NCI-H128 (cell line): ENCODE results near the gene CABLES1.
A peak's percentile ranks its signal among the peaks of the same experiment; 100 is the strongest.
"Not testable (repeated sequence)": the region's sequence is repeated elsewhere in the genome, so short reads cannot be mapped to it uniquely, and the experiment has no call there.

Experiments
- DNase-seq: peaks from one replicate; lab custom pipeline; 2025; ENCODE audit not compliant: unreplicated experiment; lab: John Stamatoyannopoulos, UW

CABLES1 gene

DNA sequence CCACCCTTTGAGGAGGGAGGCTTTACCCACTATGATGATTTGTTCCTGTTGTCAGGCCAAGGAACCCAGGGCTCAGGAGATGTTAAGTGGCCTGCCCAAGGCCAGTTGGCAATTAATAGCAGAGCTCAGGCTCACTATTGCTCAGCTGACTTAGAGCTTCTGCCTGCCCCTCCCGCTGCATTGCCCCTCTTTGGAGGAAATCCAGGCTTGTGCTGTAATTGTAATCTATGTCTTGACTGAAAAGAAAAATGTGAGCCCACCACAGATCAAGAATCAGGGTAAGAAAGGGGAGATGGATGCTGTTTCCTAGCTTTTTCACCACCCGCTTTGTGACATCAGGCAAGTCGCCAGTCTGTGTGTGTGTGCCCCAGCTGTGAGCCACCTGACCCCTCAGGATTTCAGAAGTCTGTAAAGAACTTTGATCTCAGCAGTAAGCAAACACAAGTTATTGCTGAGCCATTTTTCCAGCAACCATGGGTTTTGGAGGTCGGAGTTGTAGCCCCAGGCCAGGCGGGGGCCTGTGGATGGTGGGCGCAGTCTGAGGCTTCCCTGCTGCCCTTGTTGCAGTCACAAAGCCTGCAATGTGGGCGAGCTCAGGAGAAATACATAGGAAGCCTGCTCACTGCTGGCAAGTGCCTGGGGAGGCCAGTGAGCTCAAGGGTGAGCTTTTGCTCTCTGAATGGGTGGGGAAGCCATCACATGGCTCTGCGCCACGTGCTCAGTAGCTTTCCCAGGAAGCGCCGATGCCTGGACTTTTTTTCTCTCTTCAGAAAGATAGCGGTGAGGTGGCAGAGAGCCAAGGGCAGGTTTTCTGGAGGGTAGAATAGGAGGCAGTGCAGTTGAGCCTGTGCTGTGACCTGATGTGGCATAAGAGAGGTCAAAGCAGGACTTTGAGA is 6.1 kb downstream of the CABLES1 start:
- DNase-seq, result peak; percentile 15

DNA sequence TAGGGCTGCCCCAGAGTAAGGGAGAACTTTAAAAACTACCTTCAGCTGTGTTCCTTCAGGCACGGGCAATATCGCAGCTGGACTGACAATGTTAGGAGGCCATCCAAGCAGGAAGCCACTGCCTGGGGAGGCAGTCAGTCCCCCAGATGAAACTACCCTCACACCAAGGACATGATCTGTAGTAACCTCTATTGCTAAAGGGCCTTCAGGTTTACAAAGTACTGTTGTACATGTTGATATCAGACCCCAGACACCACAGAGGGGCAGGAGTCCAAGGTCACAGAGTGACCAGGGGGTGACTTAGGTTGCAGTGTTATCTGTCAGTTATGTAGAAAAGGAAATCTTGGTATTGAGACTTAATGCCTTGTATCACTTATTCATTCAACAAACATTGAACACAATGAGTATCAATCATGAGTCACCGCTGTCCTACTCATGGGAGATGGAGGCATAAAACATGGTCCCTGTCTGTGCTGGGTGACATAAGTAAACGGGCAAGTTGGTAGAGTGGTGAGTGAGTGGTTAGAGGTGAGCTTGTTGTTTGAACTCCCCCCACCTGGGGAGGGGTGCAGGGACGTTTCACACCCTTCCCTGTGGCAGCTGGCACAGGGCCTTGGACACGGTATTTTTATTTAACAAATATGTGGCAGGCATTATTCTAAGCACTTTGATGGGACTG is 7.1 kb downstream of the CABLES1 start:
- DNase-seq, result no peak

DNA sequence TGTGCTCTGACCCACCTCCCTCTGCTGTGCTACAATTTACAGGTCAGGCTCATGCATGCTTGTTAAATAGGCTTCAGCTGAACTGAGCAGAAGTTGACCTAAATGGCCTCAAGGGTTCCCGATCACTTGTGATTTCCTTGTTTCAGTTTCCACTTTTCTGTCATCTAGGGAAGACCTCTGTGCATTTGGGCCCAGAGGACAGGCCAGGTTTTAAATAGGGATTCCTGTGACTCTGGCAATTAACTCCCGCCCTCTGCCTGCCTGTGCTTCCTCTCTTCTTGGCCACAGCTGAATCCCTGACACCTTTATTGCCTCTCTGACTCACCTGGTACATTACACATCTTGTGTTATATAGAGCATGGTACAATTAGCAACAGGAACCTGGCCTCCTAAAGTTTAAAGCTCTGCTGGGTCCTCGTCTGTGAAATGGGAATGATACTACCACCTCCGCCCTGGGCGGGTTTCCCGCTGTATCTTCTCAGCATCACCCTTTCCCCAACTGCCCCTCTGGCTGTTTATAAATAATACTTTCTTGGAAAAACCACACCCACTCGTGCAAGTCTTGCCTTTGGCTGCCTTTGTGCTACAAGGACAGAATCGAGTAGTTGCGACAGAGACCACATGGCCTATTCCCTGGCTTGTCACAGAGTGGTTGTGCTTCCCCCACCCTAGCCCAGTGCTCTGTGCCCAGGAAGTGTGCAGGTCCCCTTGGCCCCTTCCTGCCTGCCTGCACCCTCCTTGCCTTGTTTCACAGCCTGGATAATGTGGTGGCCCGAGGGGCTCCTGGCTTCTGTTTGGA is 7.9 kb downstream of the CABLES1 start:
- DNase-seq, result no peak

DNA sequence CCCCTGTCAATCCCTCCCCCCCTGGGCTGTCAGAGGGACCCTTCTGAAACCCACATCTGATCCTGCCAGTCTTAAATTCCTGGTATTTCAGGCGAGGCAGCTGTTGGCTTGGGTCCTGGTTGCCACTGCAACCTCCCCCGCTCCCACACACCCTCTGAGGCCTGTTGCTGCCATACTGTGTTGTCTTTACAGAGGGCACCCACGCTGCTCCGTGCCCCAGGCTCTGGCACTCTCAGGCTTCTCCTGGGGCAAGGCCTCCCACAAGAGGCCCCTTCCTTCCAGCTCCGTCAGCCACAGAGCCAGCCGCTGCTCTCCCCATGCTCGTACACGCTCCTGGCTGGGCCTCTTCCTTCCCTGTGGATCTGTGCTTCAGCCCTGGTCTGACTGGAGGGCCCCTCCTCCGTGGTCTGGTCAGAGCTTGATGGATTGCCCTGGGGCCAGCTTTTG is 8.6 kb downstream of the CABLES1 start:
- no peak for DNase-seq

DNA sequence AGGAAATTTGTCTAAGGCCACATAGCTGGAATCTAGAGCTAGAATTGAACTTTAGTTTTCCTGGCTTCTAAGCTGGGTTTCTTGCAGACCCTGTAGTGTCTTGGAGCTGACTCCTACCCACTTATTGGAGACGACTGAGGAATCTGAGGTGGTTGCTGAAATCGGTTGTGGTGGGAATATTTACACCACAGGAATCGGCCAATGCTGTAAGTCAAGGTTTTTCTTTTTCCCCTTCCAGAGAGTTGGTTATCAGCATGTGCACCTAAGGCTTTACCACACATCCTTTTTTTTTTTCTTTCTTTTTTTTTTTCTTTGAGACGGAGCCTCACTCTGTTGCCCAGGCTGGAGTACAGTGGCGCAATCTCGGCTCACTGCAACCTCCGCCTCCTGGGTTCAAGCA is 9.4 kb downstream of the CABLES1 start:
- no peak for DNase-seq

DNA sequence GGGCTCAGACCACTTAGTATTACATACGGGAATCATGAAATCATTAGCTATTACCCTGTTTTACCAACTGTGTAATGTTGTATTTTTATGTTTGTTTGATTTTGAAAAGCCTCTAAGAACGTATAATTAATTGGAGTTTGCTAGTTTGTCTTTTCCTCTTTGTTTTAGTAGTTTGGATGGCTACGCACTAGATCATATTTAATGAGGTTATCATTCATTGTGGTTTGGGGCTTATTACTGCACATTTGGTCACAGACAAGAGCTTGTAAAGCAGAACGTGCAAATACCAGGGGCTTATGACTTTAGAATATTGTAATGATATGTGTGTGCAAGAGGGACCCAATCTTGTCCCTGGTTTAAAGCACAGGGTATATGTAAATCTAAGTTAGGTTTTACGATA is 10.3 kb downstream of the CABLES1 start:
- no peak for DNase-seq

DNA sequence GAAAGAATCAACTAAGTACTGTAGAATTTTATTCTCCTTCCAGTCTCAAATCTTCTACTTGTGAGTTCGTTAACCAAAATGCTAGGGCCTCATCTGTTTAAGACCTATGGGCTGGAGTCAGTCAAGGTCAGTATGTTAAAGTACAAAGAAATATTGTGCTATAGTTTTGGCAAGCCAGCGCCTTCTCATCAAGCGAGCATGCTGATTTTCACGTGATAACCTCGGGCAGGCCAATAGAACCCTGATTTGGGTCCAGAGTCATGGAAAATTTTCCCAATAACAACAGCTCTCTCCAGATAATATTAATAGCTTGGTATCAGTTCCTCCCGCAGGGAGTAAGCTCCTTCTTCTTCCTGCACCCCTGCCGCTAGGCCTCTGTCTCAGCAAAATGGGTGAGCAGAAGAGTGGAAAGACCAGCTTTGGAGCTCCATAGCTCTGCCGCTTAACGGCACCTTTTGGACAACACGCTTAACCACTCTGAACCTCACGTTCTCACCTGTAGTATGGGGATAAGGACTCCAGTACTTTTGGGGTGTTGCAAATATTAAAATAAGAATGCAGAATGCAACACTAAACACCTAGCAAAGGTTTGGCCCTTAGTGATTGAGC is 11.7 kb downstream of the CABLES1 start:
- no peak for DNase-seq

DNA sequence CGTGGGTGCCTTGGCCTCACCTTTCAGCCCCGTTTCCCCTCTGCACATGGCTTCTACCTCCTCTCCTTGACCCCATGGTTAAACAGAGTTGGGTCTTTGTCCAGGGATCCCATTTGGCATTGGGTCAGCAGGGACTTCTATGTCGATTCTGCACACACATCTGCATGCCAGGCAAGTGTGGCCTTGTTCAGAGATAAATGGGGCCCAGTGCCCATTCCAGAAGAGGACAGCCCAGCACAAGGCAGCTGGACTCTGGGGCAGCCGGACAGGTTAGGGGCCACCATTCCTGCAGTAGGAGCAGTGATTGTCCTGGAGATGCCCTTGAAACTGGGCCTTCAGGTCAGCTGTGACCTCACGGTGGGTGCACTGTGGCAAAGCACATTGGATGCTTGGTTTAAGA is 13.1 kb downstream of the CABLES1 start:
- no peak for DNase-seq

DNA sequence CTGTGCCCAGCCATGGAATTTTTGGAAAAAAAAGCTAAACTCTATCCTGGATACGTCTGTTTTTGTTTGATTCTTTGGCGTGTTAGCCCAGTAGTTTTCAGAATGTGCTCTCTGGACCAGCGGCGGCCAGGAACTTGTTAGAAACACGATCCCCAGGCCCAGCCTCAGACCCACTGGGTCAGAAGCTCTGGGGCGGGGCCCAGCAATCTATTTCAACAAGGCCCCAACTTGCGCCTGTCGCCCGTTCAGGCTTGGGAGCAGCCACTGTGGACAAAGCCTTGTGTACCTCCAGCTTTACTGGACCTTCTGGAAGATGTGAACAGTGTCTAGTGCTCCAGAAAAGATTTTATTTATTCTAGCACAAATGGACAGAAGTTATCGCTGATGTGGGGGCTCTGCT is 14.3 kb downstream of the CABLES1 start:
- no peak for DNase-seq

DNA sequence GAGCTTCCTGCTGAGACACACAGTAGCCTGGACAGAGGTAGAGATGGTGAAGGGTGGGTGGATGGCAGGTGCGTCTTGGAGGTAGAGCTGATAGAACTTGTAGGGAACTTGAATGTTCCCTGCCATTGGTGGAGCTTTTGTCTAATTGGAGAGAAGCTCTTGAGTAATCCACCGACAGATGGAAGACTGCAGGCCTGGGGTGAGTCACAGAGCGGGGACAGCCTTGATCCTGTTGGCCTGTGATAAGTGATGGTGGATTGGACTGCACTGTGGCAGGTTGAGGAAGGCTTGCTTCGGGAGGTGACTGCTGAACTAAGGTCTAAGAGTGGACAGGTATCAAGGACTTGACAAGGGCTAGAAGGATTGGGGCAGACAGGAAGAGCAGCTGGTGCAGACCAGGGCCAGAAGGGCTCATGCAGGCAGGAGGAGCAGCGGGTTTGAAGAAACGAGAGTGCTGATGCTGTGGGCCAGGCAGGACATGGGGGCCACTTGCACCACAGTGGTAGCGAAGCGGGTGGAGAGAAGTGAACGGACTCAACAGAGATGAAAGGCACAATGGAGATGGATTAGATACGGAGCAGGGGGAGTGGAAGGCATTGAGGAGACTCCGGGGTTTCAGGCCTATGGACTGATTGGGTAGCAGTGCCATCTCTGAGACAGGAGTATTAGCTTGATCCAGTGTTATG is 16.3 kb downstream of the CABLES1 start:
- no peak for DNase-seq

DNA sequence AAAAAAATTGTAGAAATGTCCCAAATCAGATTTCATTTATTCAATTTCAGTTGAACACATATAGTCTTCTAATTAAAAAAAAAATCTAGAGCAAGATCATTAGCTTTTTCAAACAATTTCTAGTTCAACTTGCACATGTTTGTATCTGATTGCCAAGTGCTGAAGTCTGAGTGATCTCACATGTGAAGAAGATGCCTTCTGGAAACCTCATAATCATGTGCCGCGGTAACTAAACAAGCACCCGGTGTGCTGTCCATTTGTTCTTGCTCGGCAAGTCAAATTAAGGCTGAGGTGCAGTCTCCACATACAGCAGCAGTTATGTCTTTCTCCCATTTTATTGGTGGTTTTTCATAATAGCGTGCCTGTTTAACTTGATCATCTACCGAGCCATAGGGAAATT is 18.7 kb downstream of the CABLES1 start:
- DNase-seq, result no peak

DNA sequence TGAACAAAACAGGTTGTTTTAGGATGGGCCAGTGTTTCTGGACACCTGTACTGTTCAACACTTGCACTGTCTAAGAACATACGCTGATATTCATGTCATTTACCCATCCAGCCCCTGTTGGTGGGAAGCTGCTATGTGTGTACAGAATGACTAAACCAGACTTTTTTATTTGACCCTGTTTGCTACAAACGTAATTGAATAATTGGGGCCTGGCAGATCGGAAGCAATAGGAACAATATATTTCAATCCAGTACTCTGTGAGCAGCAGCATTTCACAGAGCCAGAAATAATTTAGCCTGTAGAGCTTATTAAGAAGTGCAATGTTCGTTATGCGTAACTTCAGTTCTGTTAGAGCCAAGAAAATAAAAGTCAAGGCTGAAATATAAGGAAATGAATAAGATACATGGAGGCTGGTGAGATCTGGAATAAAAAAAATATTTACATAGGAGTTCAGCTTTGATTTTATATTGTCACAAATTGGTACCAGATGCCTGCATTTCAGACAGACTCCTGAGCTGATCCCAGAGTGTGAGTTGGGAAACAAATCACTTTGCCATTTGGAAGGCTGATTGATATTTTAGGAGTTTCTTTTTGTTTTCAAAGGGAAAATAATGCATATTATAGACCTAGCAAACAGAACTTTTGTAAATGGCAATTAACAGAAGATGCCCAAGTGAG is 19.7 kb downstream of the CABLES1 start:
- no peak for DNase-seq

DNA sequence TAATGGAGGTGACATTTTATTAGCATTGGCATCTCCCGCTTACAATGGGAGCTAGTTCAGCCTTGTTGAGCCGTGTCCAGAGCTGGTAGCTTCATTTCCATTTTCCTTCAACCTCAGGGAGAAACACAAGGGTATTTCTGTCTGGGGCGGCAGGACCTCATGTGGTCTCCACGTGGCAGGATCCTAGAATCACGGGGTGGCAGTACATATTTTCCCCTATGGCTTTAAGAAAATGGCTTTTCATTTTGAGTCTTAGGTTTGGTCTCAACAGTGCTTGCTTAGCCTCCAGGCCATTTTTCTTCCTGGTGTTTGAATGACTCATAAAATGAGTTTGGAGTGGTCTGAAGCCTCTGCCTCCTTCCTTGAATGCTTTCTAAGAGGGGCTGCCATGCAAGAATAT is 20.3 kb downstream of the CABLES1 start:
- no peak for DNase-seq

DNA sequence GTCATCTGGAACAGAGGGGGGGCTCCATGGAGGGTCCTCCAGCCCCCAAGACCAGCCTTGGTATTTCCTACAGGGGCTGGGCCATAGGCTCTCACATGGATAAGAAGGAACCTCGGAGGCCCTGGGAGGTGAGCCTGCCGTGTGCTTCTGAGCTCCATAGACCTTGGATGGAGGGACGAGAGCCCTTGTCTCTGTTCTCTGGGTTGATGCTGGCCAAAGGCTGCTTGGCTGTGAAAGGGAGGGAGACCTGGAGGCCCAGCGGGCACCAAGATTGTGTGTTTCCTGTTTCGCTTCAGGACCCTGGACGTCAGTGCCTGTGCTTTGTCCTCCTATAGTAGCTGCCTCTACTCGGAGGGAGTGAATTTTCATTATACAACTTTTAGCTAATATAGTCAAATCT is 20.8 kb downstream of the CABLES1 start:
- no peak for DNase-seq

DNA sequence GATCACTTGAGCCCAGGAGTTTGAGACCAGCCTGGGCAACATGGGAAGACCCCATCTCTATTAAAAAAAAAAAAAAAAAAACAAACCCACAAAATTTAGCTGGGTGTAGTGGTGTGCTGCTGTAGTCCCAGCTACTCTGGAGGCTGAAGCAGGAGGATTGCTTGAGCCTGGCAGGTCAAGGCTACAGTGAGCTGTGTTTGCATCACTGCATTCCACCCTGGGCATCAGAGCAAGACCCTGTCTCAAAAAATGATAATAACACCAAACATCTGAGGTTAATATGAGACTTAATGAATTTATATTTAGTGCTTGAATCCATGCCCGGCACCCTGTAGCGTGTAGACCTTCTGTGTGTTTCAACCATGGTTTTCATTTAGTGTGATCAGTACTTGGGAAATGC is 22.8 kb downstream of the CABLES1 start:
- no peak for DNase-seq

DNA sequence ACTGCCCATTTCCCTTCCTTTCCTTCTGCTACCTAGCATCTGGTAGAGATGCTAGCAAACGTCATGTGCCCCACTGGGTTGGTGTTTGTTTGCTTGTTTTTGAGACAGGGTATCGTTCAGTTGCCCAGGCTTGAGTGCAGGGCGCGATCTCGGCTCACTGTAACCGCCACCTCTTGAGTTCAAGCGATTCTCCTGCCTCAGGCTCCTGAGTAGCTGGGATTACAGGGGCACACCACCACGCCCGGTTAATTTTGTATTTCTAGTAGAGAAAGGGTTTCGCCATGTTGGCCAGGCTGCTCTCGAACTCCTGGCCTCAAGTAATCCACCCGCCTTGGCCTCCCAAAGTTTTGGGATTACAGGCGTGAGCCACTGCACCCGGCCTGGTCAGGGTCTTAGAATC is 23.6 kb downstream of the CABLES1 start:
- not testable (repeated sequence) for DNase-seq

DNA sequence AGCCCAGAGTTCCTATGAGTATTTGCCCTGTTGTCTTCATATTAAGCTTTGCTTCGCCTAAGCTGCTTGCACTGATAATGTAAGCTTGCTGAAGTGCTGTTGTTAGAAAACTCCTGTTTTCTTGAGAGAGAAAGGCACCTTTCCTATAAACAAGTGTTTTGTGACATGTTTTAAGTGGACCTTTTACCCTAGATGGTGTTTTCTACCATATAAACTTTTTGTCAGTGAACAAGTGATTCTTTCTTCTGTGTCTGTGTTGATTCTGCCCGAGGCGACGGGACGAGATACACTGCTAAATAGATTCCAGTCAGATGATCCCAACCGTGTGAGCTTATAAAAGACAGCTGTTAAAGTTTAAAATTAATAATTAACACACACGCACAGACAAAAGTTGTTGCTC is 24.1 kb downstream of the CABLES1 start:
- DNase-seq, result no peak

DNA sequence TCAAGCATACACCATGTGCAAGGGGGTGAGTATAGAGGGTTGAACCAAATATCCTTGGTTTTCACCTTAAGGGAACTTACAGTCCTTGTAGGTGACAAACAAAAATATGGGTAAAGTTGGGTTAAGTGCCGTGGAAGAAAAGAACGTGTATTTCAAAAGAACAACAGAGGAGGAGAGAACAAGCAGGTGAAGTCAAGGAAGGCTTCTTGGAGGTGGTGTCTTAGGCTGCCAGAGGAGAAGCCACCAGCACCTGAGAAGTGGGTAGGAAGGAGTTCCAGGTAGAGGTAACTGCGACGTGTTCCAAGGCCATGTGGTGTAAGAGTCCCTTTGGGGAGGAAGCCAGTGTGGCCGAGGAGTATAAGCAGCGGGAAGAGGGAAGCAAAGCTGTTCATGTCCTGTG is 27.2 kb downstream of the CABLES1 start:
- no peak for DNase-seq

DNA sequence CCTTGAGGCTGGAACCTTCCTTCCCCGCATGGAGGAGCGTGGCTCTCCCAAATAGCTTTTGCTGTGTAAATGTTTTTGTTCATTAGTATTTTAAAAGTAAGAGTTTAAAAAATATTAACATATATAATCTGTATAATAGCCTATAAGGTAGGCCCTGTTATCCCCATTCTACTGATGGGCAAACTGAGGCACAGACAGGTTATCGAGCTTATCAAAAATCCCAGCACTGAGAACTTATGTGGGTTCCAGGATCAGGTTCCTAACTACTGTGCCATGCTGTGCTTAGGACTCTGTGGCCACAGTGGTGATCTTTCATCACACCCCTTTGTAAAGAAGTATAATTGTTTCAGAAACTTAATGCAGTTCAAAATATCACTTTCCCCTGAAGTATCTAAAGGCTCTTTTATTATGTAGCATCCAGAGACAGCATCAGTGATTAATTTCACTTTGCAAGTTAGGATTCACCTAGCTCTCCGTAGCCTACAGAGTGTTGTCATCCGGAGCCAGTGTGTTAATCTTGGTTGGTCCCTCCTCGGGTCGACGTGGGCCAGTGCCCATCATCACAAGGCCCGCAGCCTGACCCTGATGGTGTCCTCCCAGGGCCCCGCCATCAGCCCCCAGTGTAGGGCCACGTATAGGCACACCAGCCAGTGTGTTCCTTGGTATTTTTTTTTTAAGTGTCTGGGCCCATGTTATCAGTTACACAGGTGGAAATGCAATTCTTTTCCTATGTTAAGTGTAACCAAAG is 28.7 kb downstream of the CABLES1 start:
- DNase-seq, result no peak
